Upper lobe of left lung (tissue), 4 donors: Measurements from ENCODE around the gene GALNT14.

ENCODE experiments used
- CTCF ChIP-seq, 6 experiments: fragments of 450-650 bp in 4 of 6; fragments of 200-600 bp in 2 of 6; sonication (generic) in 2 of 6; IDR thresholded peaks; one replicate each; pipeline ENCODE4 v1.5.1; 2016 to 2019; ENCODE audit warnings: antibody characterized with exemption in 6 of 6
- EP300 ChIP-seq, 4 donors: sonication (generic); formaldehyde crosslinking; IDR thresholded peaks; one replicate each; pipeline ENCODE4 v1.5.1; 2017; ENCODE audit warnings: antibody characterized with exemption in 4 of 4, control low read depth in 2 of 4
- POLR2A ChIP-seq, 4 donors: fragments of 450-650 bp; IDR thresholded peaks; one replicate each; pipeline ENCODE4 v1.5.1; 2016 to 2017; ENCODE audit warnings: antibody characterized with exemption in 4 of 4, mild to moderate bottlenecking in 2 of 4
- POLR2AphosphoS5 ChIP-seq, 2 donors: sonication (generic); formaldehyde crosslinking; IDR thresholded peaks; one replicate each; pipeline ENCODE4 v1.5.1; 2017; ENCODE audit warnings: antibody characterized with exemption in 2 of 2

- TF ChIP-seq EP300 (IDR thresholded peaks at IDR 0.05) (no peak), CTCF (IDR thresholded peaks at IDR 0.05) (no peak), POLR2AphosphoS5 (IDR thresholded peaks at IDR 0.05) (no peak), POLR2A (IDR thresholded peaks at IDR 0.05) (no peak)
Observed at GRCh38 chr2:31054842-31055388, 83.3 kb downstream of the GALNT14 start.
